Prostate gland (tissue), 2 donors: ENCODE data around the gene PSMD13.

Source experiments
- POLR2AphosphoS5 ChIP-seq: sonication (generic); formaldehyde crosslinking; IDR thresholded peaks from one replicate; pipeline ENCODE4 v1.6.1; 2017; ENCODE audit warnings: antibody characterized with exemption
- TF ChIP-seq, protein P1 (sequence below), 4 experiments: fragments of 200-600 bp in 2 of 4; fragments of 450-650 bp in 2 of 4; sonication (generic) in 2 of 4; IDR thresholded peaks; 1 replicate in 3 of 4; 2 replicates in 1 of 4; pipeline ENCODE4 v1.5.1; 2016 to 2019; ENCODE audit warnings: antibody characterized with exemption in 4 of 4, mild to moderate bottlenecking in 2 of 4, moderate library complexity in 2 of 4

DNA sequence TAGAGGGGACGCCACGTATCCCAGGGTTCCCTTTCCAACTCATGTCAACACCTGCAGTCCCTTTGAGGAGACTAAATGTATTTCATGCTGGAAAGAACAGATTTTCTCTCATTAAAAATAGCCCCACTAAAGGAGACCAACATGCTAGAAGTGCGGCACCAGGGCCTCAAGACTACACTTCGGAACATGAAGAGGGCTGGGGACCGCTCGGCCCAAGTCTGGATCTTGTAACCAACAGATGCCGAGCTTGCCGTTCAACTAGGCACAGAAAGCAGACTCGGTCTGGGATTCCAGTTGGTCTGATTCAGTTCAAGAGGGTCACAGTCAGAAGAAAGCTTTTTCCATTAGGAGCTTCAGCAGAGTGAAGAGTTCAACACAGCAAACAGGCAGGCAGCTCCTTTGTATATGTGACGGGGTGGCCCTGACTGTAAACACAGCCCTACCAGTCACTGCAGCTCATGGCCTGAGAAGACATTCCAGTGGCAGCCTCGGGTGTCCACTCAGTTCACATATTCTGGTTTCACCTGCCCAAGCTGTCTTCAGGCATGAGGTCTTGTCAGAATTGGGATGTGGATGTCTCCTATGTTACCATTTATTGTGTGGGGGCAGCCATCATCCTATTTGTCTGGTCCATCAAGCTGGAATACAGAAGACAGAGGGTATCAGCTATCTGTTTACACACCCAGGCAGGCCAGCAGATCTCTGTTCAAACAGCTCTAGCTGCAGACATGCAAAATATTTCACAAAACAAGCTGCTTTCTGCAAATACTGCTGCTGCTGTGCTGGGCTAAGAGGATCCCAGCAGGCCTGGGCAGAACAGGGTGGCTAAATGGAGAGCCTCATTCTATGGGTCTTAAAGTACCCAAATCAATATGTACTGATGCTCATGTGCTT lies 20.4 kb upstream of the PSMD13 start:
- no peak for TF ChIP-seq POLR2AphosphoS5
- TF ChIP-seq, protein P1, sequence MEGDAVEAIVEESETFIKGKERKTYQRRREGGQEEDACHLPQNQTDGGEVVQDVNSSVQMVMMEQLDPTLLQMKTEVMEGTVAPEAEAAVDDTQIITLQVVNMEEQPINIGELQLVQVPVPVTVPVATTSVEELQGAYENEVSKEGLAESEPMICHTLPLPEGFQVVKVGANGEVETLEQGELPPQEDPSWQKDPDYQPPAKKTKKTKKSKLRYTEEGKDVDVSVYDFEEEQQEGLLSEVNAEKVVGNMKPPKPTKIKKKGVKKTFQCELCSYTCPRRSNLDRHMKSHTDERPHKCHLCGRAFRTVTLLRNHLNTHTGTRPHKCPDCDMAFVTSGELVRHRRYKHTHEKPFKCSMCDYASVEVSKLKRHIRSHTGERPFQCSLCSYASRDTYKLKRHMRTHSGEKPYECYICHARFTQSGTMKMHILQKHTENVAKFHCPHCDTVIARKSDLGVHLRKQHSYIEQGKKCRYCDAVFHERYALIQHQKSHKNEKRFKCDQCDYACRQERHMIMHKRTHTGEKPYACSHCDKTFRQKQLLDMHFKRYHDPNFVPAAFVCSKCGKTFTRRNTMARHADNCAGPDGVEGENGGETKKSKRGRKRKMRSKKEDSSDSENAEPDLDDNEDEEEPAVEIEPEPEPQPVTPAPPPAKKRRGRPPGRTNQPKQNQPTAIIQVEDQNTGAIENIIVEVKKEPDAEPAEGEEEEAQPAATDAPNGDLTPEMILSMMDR (IDR thresholded peaks at IDR 0.05), result no peak
